B cell (primary cell): ENCODE data around the gene RARB. TPM values are rescaled to one million over a fixed set of nuclear protein-coding genes. Genes with fewer than 3 reads are reported as not detected.

ENCODE experiments used
- ATAC-seq: fragments of 200-7000 bp; cut with Tn5 transposase; one replicate; pipeline ENCODE4 v1.10.0; 2021; ENCODE audit warnings: low read depth, mild to moderate bottlenecking, moderate number of reproducible peaks, moderate library complexity
- CTCF ChIA-PET: fragments of 350-600 bp; sonication (Branson Sonifier 250); formaldehyde crosslinking; loops from one replicate; lab custom pipeline; 2021; ENCODE audit warnings: antibody characterized with exemption, inconsistent platforms; lab: Charles Lee
- POLR2A ChIA-PET: fragments of 350-600 bp; sonication (Branson Sonifier 250); formaldehyde crosslinking; loops from one replicate; lab custom pipeline; 2021; ENCODE audit warnings: antibody characterized with exemption; lab: Charles Lee
- DNase-seq: peaks from one replicate; pipeline ENCODE4 v3.0.0; 2013
- H2AFZ ChIP-seq: 2 replicates; pipeline ENCODE4 v1.6.1; 2012; ENCODE audit warnings: mild to moderate bottlenecking, low read depth, low read length; ENCODE audit not compliant: insufficient read depth, poor library complexity, severe bottlenecking
- H3K27ac ChIP-seq, 2 donors: 1 replicate in 1 of 2; 2 replicates in 1 of 2; pipeline ENCODE4 v1.5.1; 2012 to 2013; ENCODE audit warnings: low read length in 2 of 2, mild to moderate bottlenecking in 2 of 2, moderate library complexity in 1 of 2
- H3K27me3 ChIP-seq, 4 experiments: fragments of 200-600 bp in 1 of 4; sonication (generic) in 1 of 4; replicated peaks in 1 of 4; 1 replicate in 2 of 4; 2 replicates in 2 of 4; pipeline versions ENCODE4 v1.6.1 to v1.7.0; 2013 to 2016; ENCODE audit warnings: low read length in 3 of 4, mild to moderate bottlenecking in 2 of 4, mixed read lengths in 1 of 4, moderate library complexity in 1 of 4; ENCODE audit not compliant: insufficient read depth in 4 of 4, control insufficient read depth in 3 of 4; ENCODE audit errors: control extremely low read depth in 1 of 4
- H3K36me3 ChIP-seq, 2 experiments: replicated peaks in 1 of 2; 1 replicate in 1 of 2; 2 replicates in 1 of 2; pipeline versions ENCODE4 v1.6.1 to v1.7.1; 2013; ENCODE audit warnings: low read length in 1 of 2; ENCODE audit not compliant: insufficient read depth in 2 of 2, control insufficient read depth in 1 of 2; ENCODE audit errors: control extremely low read depth in 1 of 2, extremely low read depth in 1 of 2
- H3K4me1 ChIP-seq, 2 donors: fragments of 200-600 bp in 1 of 2; sonication (generic) in 1 of 2; 1 replicate in 1 of 2; 2 replicates in 1 of 2; pipeline versions ENCODE4 v1.5.1 to v1.6.1; 2013 to 2017; ENCODE audit warnings: low read length in 2 of 2; ENCODE audit not compliant: control insufficient read depth in 2 of 2, insufficient read depth in 2 of 2
- H3K4me2 ChIP-seq: replicated peaks from 2 replicates; pipeline ENCODE3; 2012; ENCODE audit warnings: mild to moderate bottlenecking, low read depth, low read length; ENCODE audit not compliant: poor library complexity, severe bottlenecking
- H3K4me3 ChIP-seq, 5 experiments: fragments of 200-600 bp in 1 of 5; sonication (generic) in 1 of 5; 1 replicate in 3 of 5; 2 replicates in 2 of 5; pipeline versions ENCODE4 v1.5.1 to v1.7.0; 2011 to 2016; ENCODE audit warnings: low read length in 4 of 5, mild to moderate bottlenecking in 4 of 5, low read depth in 2 of 5, control low read depth in 1 of 5, moderate library complexity in 1 of 5; ENCODE audit not compliant: insufficient read depth in 1 of 5; ENCODE audit errors: control extremely low read depth in 1 of 5, extremely low read depth in 1 of 5
- H3K79me2 ChIP-seq: fragments of 200-600 bp; sonication (generic); one replicate; pipeline ENCODE4 v1.6.0; 2016; ENCODE audit warnings: low read length; ENCODE audit not compliant: control insufficient read depth, insufficient read depth
- H3K9ac ChIP-seq: fragments of 200-600 bp; sonication (generic); 2 replicates; pipeline ENCODE4 v1.6.1; 2017; ENCODE audit warnings: mild to moderate bottlenecking, low read length, moderate library complexity
- H3K9me3 ChIP-seq, 3 donors: one replicate each; pipeline versions ENCODE4 v1.6.1 to v1.7.1; 2013; ENCODE audit warnings: low read length in 2 of 3; ENCODE audit not compliant: control insufficient read depth in 2 of 3, insufficient read depth in 1 of 3; ENCODE audit errors: control extremely low read depth in 1 of 3
- H4K20me1 ChIP-seq: 2 replicates; pipeline ENCODE4 v1.6.0; 2012; ENCODE audit warnings: mild to moderate bottlenecking, low read length; ENCODE audit not compliant: insufficient read depth, control insufficient read depth, poor library complexity, severe bottlenecking
- H3K27ac Mint-ChIP-seq: one replicate; pipeline ENCODE4 v1.8.0; 2021; ENCODE audit warnings: mixed read lengths
- H3K27me3 Mint-ChIP-seq: one replicate; pipeline ENCODE4 v1.8.0; 2021; ENCODE audit warnings: mixed read lengths
- H3K4me1 Mint-ChIP-seq: one replicate; pipeline ENCODE4 v1.8.0; 2021; ENCODE audit warnings: mixed read lengths
- H3K4me3 Mint-ChIP-seq: one replicate; pipeline ENCODE4 v1.8.0; 2021; ENCODE audit warnings: mixed read lengths
- H3K9me3 Mint-ChIP-seq: one replicate; pipeline ENCODE4 v1.8.0; 2022; ENCODE audit warnings: mixed read lengths; ENCODE audit not compliant: insufficient read depth
- CTCF ChIP-seq: fragments of 200-600 bp; IDR thresholded peaks from one replicate; pipeline ENCODE4 v1.8.0; 2022; ENCODE audit warnings: antibody characterized with exemption, mild to moderate bottlenecking
- EZH2 ChIP-seq: IDR thresholded peaks from 2 replicates; pipeline ENCODE4 v1.6.1; 2012; ENCODE audit warnings: borderline replicate concordance, low read depth, mild to moderate bottlenecking, moderate library complexity, low read length; ENCODE audit not compliant: insufficient read depth, poor library complexity, severe bottlenecking
- WGBS: methylation state at CpG from one replicate; pipeline ENCODE4 v1.1.5; 2013; ENCODE audit warnings: missing lambda C conversion rate; ENCODE audit not compliant: insufficient coverage; 5-methylcytosine and 5-hydroxymethylcytosine counted together
- intact Hi-C: fragments of 100-400 bp; cut with micrococcal nuclease; formaldehyde crosslinking; loops from one replicate; pipeline ENCODE4 v1.10.0; 2022
- polyA plus RNA-seq: library from polyadenylated mRNA; depleted of rRNA; stranded (reverse); fragments of >200 nt; gene quantifications from 2 replicates; pipeline ENCODE4 v1.2.3, GENCODE V29; 2012
- total RNA-seq, 2 donors: library from RNA; stranded (reverse); fragments of 120-200 nt in 1 of 2; gene quantifications; 1 replicate in 1 of 2; 2 replicates in 1 of 2; pipeline versions ENCODE4 v1.2.3 to v1.2.4, GENCODE V29; 2013 to 2022

The RARB gene
- total and polyA plus RNA-seq, 2 donors (not counting 1 experiment from before 2014, with no cell fraction given) = not detected

- intact Hi-C loops = no loop called here
- no peak overlapping the region for H2AFZ ChIP-seq
- H3K27ac Mint-ChIP-seq = no peak overlapping the region
- no peaks in the 10 kb centered on the region for H3K4me1 Mint-ChIP-seq
- no peak overlapping the region for H3K27ac ChIP-seq
- peaks cover 6% of the 10 kb centered on the region for H3K27me3 Mint-ChIP-seq
- H3K4me2 ChIP-seq = no peak overlapping the region
- H3K4me3 Mint-ChIP-seq = no peak overlapping the region
- CTCF ChIA-PET = no interaction called here
- H3K9me3 ChIP-seq = no peaks in the 10 kb centered on the region
- TF ChIP-seq EZH2 (no peak), CTCF (no peak)
- no peak for DNase-seq
- H4K20me1 ChIP-seq = no peaks in the 10 kb centered on the region
- ATAC-seq = no peak
- no peaks in the 10 kb centered on the region for H3K79me2 ChIP-seq
- H3K9me3 Mint-ChIP-seq = no peaks in the 10 kb centered on the region
- 74% methylated on average over 3 of the region's 4 CpGs for WGBS
- no peak overlapping the region for H3K4me3 ChIP-seq
- H3K4me1 ChIP-seq = no peaks in the 10 kb centered on the region
- POLR2A ChIA-PET = no interaction called here
- no peaks in the 10 kb centered on the region for H3K36me3 ChIP-seq
- no peaks in the 10 kb centered on the region for H3K27me3 ChIP-seq
- H3K9ac ChIP-seq = no peak overlapping the region
These were observed 77.5 kb downstream of the RARB start for GRCh38 chr3:25505581-25505980.

GRCh38 chr3:25507811-25508210 lies 79.7 kb downstream of the RARB start:
- CTCF ChIA-PET = no interaction called here
- WGBS = no CpG with 5 or more reads among the region's 1 CpG
- H2AFZ ChIP-seq = no peak overlapping the region

More at GRCh38 chr3:25507811-25508210, 79.7 kb downstream of the RARB start:
- TF ChIP-seq EZH2 (no peak), CTCF (no peak)
- Histone ChIP-seq H4K20me1 (no peaks in the 10 kb centered on the region), H3K27me3 (no peaks in the 10 kb centered on the region), H3K4me3 (no peak overlapping the region), H3K9me3 (no peaks in the 10 kb centered on the region), H3K36me3 (no peaks in the 10 kb centered on the region), H3K4me2 (no peak overlapping the region), H3K79me2 (no peaks in the 10 kb centered on the region), H3K4me1 (no peaks in the 10 kb centered on the region), H3K27ac (no peak overlapping the region), H3K9ac (no peak overlapping the region)
- Mint-ChIP-seq H3K4me3 (no peak overlapping the region), H3K27ac (no peak overlapping the region), H3K4me1 (no peaks in the 10 kb centered on the region), H3K27me3 (peaks cover 10% of the 10 kb centered on the region), H3K9me3 (no peaks in the 10 kb centered on the region)
- ATAC-seq (no peak), DNase-seq (no peak)
- intact Hi-C loops = no loop called here
- POLR2A ChIA-PET = no interaction called here
